ENCODE data around the gene RXFP2. TPM values are rescaled to one million over a fixed set of nuclear protein-coding genes. Genes with fewer than 3 reads are reported as not detected.

The RXFP2 gene
- polyA plus RNA-seq, 1 of the 3 experiments (the other 2 are of a cell fraction), result not detected

GRCh38 chr13:31773538-31773937, 34.2 kb downstream of the RXFP2 start:
- H3K9me3 ChIP-seq, result no peaks in the 10 kb centered on the region
- peak overlapping the region; percentile 66 for H3K4me2 ChIP-seq
- peaks cover 0 to 7% of the 10 kb centered on the region in 2 experiments; a peak in 2 of 4 replicates for H3K4me1 ChIP-seq (ENCODE audit: control insufficient read depth in 1 of 2, insufficient read depth in 2 of 2, low read depth in 1 of 2, low read length in 1 of 2)
- H4K20me1 ChIP-seq (ENCODE audit: insufficient read depth), result no peaks in the 10 kb centered on the region
- no peaks in the 10 kb centered on the region for H3K79me2 ChIP-seq (ENCODE audit: insufficient read depth)
- WGBS (ENCODE audit: low lambda C conversion rate), result 38% methylated on average over 4 of the region's 4 CpGs
- peak overlapping the region; percentile 43 for H3K9ac ChIP-seq
- no peaks in the 10 kb centered on the region for H3K36me3 ChIP-seq (replicated peaks in 1 of 2; ENCODE audit: control insufficient read depth in 1 of 2, insufficient read depth in 2 of 2, low read length in 1 of 2)
- no peaks in the 10 kb centered on the region for H3K9me2 ChIP-seq
- peaks cover 17% of the 10 kb centered on the region for H3F3A ChIP-seq (replicated peaks; ENCODE audit: insufficient read depth)
- ChIA-PET CTCF (interaction anchor here (1.2 kb wide), 1 partner anchor 349 kb away, joined by 4 read pairs; no protein-coding TSS in a partner anchor), POLR2A (no interaction called here)
- TF ChIP-seq RXRA (IDR thresholded peaks at IDR 0.05; ENCODE audit: borderline replicate concordance, low read depth) (0 out of 2 replicates have a peak, but pooled peaks have one; percentile 49), GABPA (IDR thresholded peaks at IDR 0.05; ENCODE audit: low read depth) (no peak), RAD21 (IDR thresholded peaks at IDR 0.05; ENCODE audit: low read length) (no peak), TCF12 (IDR thresholded peaks at IDR 0.05) (peak; percentile 25; the same call in 1 of the 2 replicates), USF1 (IDR thresholded peaks at IDR 0.05; ENCODE audit: borderline replicate concordance, low read depth) (peak; percentile 28; the same call in 1 of the 2 replicates), TAF1 (IDR thresholded peaks at IDR 0.05; ENCODE audit: borderline replicate concordance, low read depth, low read length) (no peak), EP300 (IDR thresholded peaks at IDR 0.05; ENCODE audit: borderline replicate concordance in 1 of 2, low read depth in 1 of 2, low read length in 1 of 2) (no peak), FOXM1 (IDR thresholded peaks at IDR 0.05; ENCODE audit: low read depth) (no peak), ZBTB33 (IDR thresholded peaks at IDR 0.05; ENCODE audit: borderline replicate concordance, low read depth) (no peak), FOSL2 (IDR thresholded peaks at IDR 0.05; ENCODE audit: borderline replicate concordance, low read depth) (peak; percentile 40; the same call in 1 of the 2 replicates), POLR2AphosphoS5 (IDR thresholded peaks at IDR 0.05; ENCODE audit: low read depth, low read length) (no peak), JUND (IDR thresholded peaks at IDR 0.05) (0 out of 2 replicates have a peak, but pooled peaks have one; percentile 15), USF2 (IDR thresholded peaks at IDR 0.05; ENCODE audit: borderline replicate concordance, low read depth, low read length) (no peak), CTCF (IDR thresholded peaks at IDR 0.05) (no peak), MXI1 (IDR thresholded peaks at IDR 0.05; ENCODE audit: low read depth, low read length) (no peak), RCOR1 (IDR thresholded peaks at IDR 0.05; ENCODE audit: low read length) (no peak)
- no peaks in the 10 kb centered on the region for H3K27me3 ChIP-seq (ENCODE audit: insufficient read depth)
- peak overlapping the region in 1 of 2 experiments; percentile 82; a peak in 2 of 4 replicates for H3K27ac ChIP-seq (ENCODE audit: low read depth in 2 of 2, low read length in 1 of 2)
- peak overlapping the region in 1 of 2 experiments; percentile 28; a peak in 1 of 4 replicates for H3K4me3 ChIP-seq (ENCODE audit: low read depth in 2 of 2, low read length in 1 of 2)
- no peak for DNase-seq
- H2AFZ ChIP-seq (ENCODE audit: low read depth), result no peak overlapping the region; the same call in 1 of the 2 replicates

Data from SK-N-SH (cell line).